SU-DHL-6 (cell line): ENCODE measurements around the gene ANTXR1.

Experiments
- CTCF ChIP-seq: fragments of 200-600 bp; sonication (generic); IDR thresholded peaks from one replicate; pipeline ENCODE4 v1.5.1; 2017; ENCODE audit warnings: antibody characterized with exemption, mild to moderate bottlenecking, low read length, moderate library complexity; ENCODE audit not compliant: insufficient read depth, poor library complexity, severe bottlenecking
- EZH2phosphoT487 ChIP-seq: fragments of 200-600 bp; sonication (generic), shearing (Covaris generic); conservative IDR thresholded peaks from 2 replicates; pipeline ENCODE4 v1.6.1; 2018; ENCODE audit warnings: mild to moderate bottlenecking, antibody characterized with exemption, low read length, moderate library complexity, mixed read lengths

DNA sequence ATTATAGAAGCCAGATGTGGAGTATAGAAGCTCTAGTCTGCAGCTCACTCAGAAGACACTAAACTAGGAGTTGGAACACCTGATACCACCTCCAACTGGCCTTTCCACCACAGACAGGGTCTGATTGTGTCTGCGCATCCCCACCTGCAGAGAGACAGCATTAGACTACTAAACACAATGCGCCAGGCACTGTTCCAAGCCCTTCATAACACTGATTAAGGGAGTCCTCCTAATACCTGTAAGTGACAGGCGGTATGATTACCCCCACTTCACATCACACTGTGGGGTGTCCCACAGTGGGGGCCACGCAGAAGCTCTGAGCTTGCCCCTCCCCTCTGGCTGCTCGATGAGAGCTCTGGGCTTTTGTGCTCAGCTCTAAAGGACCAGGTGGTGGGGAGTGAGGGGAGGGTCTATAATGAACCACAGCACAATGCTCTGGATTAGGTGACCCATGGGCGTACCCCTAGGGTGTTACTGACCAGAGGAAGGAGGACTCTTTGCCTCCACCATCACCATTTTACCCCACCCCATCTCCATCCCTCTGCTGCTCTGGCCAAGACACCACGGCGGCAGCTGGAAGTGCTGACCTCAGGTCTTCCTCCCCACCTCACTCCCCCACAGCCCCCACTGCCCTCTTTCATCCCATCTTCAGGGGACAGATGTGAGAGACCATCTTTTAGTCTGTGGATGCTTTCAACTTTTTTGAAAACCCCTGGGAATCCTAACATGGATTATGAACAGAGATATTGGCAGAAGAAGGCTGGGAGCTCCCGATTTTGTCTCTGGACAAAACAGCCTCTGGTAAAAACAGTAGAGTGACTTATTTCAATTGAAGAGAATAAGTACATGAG, 228.9 kb downstream of the ANTXR1 start:
- TF ChIP-seq CTCF: no peak
- no peak for TF ChIP-seq EZH2phosphoT487
